ENCODE results near the gene IQCC.

- TF ChIP-seq CTCF (IDR thresholded peaks at IDR 0.05) (no peak), POLR2AphosphoS5 (IDR thresholded peaks at IDR 0.05; ENCODE audit: low read depth, low read length) (peak; percentile 22; the same call in 1 of the 2 replicates), MEF2A (IDR thresholded peaks at IDR 0.05; ENCODE audit: borderline replicate concordance, low read depth) (no peak), FOSL2 (IDR thresholded peaks at IDR 0.05; ENCODE audit: borderline replicate concordance, low read depth) (no peak)
Measured at GRCh38 chr1:32231843-32232432, 26.5 kb downstream of the IQCC start.
